GM19023 (cell line): ENCODE results near the gene LYPD6B.
A peak's percentile ranks its signal among the peaks of the same experiment; 100 is the strongest.
"Not testable (repeated sequence)": the region's sequence is repeated elsewhere in the genome, so short reads cannot be mapped to it uniquely, and the experiment has no call there.

Source experiments
- ATAC-seq: cut with Tn5 transposase; IDR thresholded peaks from one replicate; pipeline ENCODE4 v1.9.1; 2021; ENCODE audit warnings: mild to moderate bottlenecking, moderate library complexity; ENCODE audit not compliant: unreplicated experiment

Gene LYPD6B

GRCh38 chr2:149256877-149257276 lies 218.4 kb downstream of the LYPD6B start:
- ATAC-seq = not testable (repeated sequence)

DNA sequence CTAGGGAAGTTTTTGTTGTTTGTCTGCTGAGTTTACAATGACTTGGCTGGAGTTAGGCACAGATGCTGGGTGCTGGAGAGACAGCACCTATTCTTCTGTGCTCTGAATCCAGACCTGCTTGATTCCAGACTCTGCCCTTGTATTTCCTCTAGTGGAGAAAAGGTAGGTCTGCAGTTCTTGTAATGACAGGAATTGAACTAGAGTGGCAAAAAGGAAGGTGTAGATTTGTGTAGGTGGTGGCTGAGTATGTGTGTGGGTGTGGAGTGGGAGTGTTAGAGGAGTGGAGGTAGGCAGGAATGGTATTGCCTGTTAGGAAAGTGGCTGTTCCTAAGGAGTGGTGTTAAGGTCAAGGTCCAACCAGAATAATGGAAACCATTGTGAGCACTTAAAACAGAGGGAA lies 220.0 kb downstream of the LYPD6B start:
- ATAC-seq = no peak

DNA sequence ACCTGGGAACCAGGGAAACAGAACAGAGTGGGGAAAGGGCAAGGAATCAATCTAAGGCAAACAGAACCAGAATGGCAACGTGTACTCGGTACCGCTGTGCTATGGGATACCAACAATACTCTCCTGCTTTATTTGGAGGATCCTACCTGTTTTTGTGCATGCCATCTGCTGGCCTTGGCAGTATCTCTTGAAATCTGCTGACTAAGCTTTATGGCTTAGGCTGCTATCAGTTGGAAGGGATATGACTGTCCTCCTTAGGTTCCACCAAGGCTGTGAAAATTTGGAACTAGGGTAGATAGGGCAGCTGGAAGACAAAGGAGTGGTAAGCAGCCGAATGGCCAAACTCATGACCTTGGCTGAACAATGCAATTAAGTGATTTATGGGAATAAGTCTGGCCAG lies 220.6 kb downstream of the LYPD6B start:
- ATAC-seq = no peak

GRCh38 chr2:149261692-149262091 lies 223.2 kb downstream of the LYPD6B start:
- ATAC-seq = peak; percentile 55
